Bronchial epithelial cell (primary cell): ENCODE results near the gene SEC31A. TPM values are rescaled to one million over a fixed set of nuclear protein-coding genes. Genes with fewer than 3 reads are reported as not detected.
"Not testable (repeated sequence)": the region's sequence is repeated elsewhere in the genome, so short reads cannot be mapped to it uniquely, and the experiment has no call there.

Experiments used
- DNase-seq: peaks from one replicate; pipeline ENCODE4 v3.0.0-alpha.2; 2010; ENCODE audit warnings: low read depth
- FAIRE-seq: peaks from 2 replicates; lab custom pipeline; 2011; peaks lifted over from hg19 to GRCh38; lab: Jason Lieb, UNC
- H3K27me3 ChIP-seq: 2 replicates; pipeline ENCODE4 v1.5.1; 2011; ENCODE audit warnings: low read length; ENCODE audit not compliant: control insufficient read depth, insufficient read depth
- H3K36me3 ChIP-seq: 2 replicates; pipeline ENCODE4 v1.5.1; 2011; ENCODE audit warnings: low read length; ENCODE audit not compliant: control insufficient read depth, insufficient read depth
- H3K4me3 ChIP-seq: 2 replicates; pipeline ENCODE4 v1.5.1; 2011; ENCODE audit warnings: mild to moderate bottlenecking, low read depth, low read length, control low read depth
- CTCF ChIP-seq: IDR thresholded peaks from 2 replicates; pipeline ENCODE4 v1.5.1; 2011; ENCODE audit warnings: mild to moderate bottlenecking, moderate library complexity, low read length, control low read depth, inconsistent platforms; ENCODE audit not compliant: insufficient read depth, severe bottlenecking
- total RNA-seq: library from RNA; depleted of rRNA; stranded (reverse); fragments of >200 nt; gene quantifications from 2 replicates; pipeline ENCODE4 v1.2.1, GENCODE V29; 2014

Gene SEC31A
- total RNA-seq, 1 donor from 2014 or later, result 128 TPM

- FAIRE-seq, result no peak
- Histone ChIP-seq H3K27me3 (no peaks in the 10 kb centered on the region), H3K4me3 (no peak overlapping the region), H3K36me3 (peaks cover 9% of the 10 kb centered on the region)
- DNase-seq, result no peak
- no peak for TF ChIP-seq CTCF
Measured at GRCh38 chr4:82818664-82819662, 72.0 kb downstream of the SEC31A start.

- not testable (repeated sequence) for H3K36me3 ChIP-seq, DNase-seq, H3K4me3 ChIP-seq, FAIRE-seq, H3K27me3 ChIP-seq
Measured at GRCh38 chr4:82816874-82817273, 74.1 kb downstream of the SEC31A start.

- Histone ChIP-seq H3K4me3 (no peak overlapping the region), H3K27me3 (no peaks in the 10 kb centered on the region), H3K36me3 (peaks cover 1% of the 10 kb centered on the region)
- no peak for TF ChIP-seq CTCF
- no peak for FAIRE-seq
- no peak for DNase-seq
Measured at GRCh38 chr4:82814034-82814433, 76.9 kb downstream of the SEC31A start.

GRCh38 chr4:82811838-82812341, 79.1 kb downstream of the SEC31A start:
- TF ChIP-seq CTCF, result no peak
- H3K4me3 ChIP-seq, result no peak overlapping the region
- H3K36me3 ChIP-seq, result no peaks in the 10 kb centered on the region
- FAIRE-seq, result no peak
- DNase-seq, result no peak
- H3K27me3 ChIP-seq, result no peaks in the 10 kb centered on the region

- H3K27me3 ChIP-seq, result no peaks in the 10 kb centered on the region
- DNase-seq (no peak), FAIRE-seq (no peak)
- no peak for TF ChIP-seq CTCF
- no peaks in the 10 kb centered on the region for H3K36me3 ChIP-seq
- H3K4me3 ChIP-seq, result no peak overlapping the region
Measured at GRCh38 chr4:82811392-82811791, 79.6 kb downstream of the SEC31A start.

- no peak overlapping the region for H3K4me3 ChIP-seq
- no peaks in the 10 kb centered on the region for H3K27me3 ChIP-seq
- no peak for FAIRE-seq
- TF ChIP-seq CTCF, result no peak
- no peaks in the 10 kb centered on the region for H3K36me3 ChIP-seq
- DNase-seq, result no peak
Measured at GRCh38 chr4:82810176-82810575, 80.8 kb downstream of the SEC31A start.
